HG03280 (cell line): ENCODE results near the gene AUTS2.
A peak's percentile ranks its signal among the peaks of the same experiment; 100 is the strongest.

Experiments used
- ATAC-seq: cut with Tn5 transposase; IDR thresholded peaks from one replicate; pipeline ENCODE4 v1.9.1; 2021; ENCODE audit warnings: mild to moderate bottlenecking, moderate library complexity; ENCODE audit not compliant: unreplicated experiment

The AUTS2 gene

GRCh38 chr7:69879989-69880388, 281.7 kb downstream of the AUTS2 start:
- ATAC-seq: no peak

GRCh38 chr7:69880840-69881239, 282.6 kb downstream of the AUTS2 start:
- no peak for ATAC-seq

GRCh38 chr7:69882269-69882668, 284.0 kb downstream of the AUTS2 start:
- peak; percentile 68 for ATAC-seq

- ATAC-seq: no peak
These were observed 285.2 kb downstream of the AUTS2 start for GRCh38 chr7:69883399-69883891.

- no peak for ATAC-seq
These were observed 287.2 kb downstream of the AUTS2 start for GRCh38 chr7:69885431-69885830.

GRCh38 chr7:69889338-69889975, 291.2 kb downstream of the AUTS2 start:
- no peak for ATAC-seq

- ATAC-seq: no peak
These were observed 291.7 kb downstream of the AUTS2 start for GRCh38 chr7:69889976-69890351.

- no peak for ATAC-seq
These were observed 294.5 kb downstream of the AUTS2 start for GRCh38 chr7:69892790-69893189.

GRCh38 chr7:69893906-69894305, 295.6 kb downstream of the AUTS2 start:
- ATAC-seq: no peak

- ATAC-seq: no peak
These were observed 297.2 kb downstream of the AUTS2 start for GRCh38 chr7:69895446-69895845.

- no peak for ATAC-seq
These were observed 297.8 kb downstream of the AUTS2 start for GRCh38 chr7:69896121-69896520.

- peak; percentile 89 for ATAC-seq
These were observed 299.9 kb downstream of the AUTS2 start for GRCh38 chr7:69898189-69898588.

GRCh38 chr7:69903410-69903809, 305.1 kb downstream of the AUTS2 start:
- no peak for ATAC-seq

- peak; percentile 85 for ATAC-seq
These were observed 308.2 kb downstream of the AUTS2 start for GRCh38 chr7:69906283-69906995.

- ATAC-seq: no peak
These were observed 309.4 kb downstream of the AUTS2 start for GRCh38 chr7:69907720-69908119.

- no peak for ATAC-seq
These were observed 310.2 kb downstream of the AUTS2 start for GRCh38 chr7:69908454-69908853.

GRCh38 chr7:69910150-69910549, 311.9 kb downstream of the AUTS2 start:
- ATAC-seq: no peak

GRCh38 chr7:69911337-69911736, 313.1 kb downstream of the AUTS2 start:
- no peak for ATAC-seq

- no peak for ATAC-seq
These were observed 313.9 kb downstream of the AUTS2 start for GRCh38 chr7:69912141-69912540.

- ATAC-seq: no peak
These were observed 314.6 kb downstream of the AUTS2 start for GRCh38 chr7:69912846-69913245.

- no peak for ATAC-seq
These were observed 321.3 kb downstream of the AUTS2 start for GRCh38 chr7:69919426-69920111.

GRCh38 chr7:69920797-69921196, 322.5 kb downstream of the AUTS2 start:
- no peak for ATAC-seq
